Astrocyte of the cerebellum (primary cell): ENCODE results near the gene SKIL.

Experiments
- DNase-seq: peaks from one replicate; pipeline ENCODE4 v3.0.0-alpha.2; 2011; ENCODE audit warnings: low read depth
- H3K4me3 ChIP-seq: 2 replicates; pipeline ENCODE4 v1.5.1; 2011; ENCODE audit warnings: mild to moderate bottlenecking, low read depth, low read length, moderate library complexity
- in situ Hi-C: cut with HindIII; loops from 2 replicates; pipeline ENCODE4 v1.10.0; 2017; ENCODE audit warnings: low sequenced_read_pairs
- TF ChIP-seq, protein P1 (sequence below): IDR thresholded peaks from 2 replicates; pipeline ENCODE4 v1.5.1; 2012; ENCODE audit warnings: low read length, low read depth, moderate library complexity, mild to moderate bottlenecking; ENCODE audit errors: missing control alignments

SKIL gene

GRCh38 chr3:170441412-170441811 is 83.9 kb downstream of the SKIL start:
- TF ChIP-seq, protein P1, sequence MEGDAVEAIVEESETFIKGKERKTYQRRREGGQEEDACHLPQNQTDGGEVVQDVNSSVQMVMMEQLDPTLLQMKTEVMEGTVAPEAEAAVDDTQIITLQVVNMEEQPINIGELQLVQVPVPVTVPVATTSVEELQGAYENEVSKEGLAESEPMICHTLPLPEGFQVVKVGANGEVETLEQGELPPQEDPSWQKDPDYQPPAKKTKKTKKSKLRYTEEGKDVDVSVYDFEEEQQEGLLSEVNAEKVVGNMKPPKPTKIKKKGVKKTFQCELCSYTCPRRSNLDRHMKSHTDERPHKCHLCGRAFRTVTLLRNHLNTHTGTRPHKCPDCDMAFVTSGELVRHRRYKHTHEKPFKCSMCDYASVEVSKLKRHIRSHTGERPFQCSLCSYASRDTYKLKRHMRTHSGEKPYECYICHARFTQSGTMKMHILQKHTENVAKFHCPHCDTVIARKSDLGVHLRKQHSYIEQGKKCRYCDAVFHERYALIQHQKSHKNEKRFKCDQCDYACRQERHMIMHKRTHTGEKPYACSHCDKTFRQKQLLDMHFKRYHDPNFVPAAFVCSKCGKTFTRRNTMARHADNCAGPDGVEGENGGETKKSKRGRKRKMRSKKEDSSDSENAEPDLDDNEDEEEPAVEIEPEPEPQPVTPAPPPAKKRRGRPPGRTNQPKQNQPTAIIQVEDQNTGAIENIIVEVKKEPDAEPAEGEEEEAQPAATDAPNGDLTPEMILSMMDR, result no peak
- in situ Hi-C loops, result no loop called here
- DNase-seq, result no peak
- no peak overlapping the region for H3K4me3 ChIP-seq

- no peak for DNase-seq
- H3K4me3 ChIP-seq, result no peak overlapping the region
- in situ Hi-C loops, result no loop called here
- TF ChIP-seq, protein P1, result no peak
These were observed 85.4 kb downstream of the SKIL start for GRCh38 chr3:170442947-170443346.

- no peak for DNase-seq
- H3K4me3 ChIP-seq, result no peak overlapping the region
- in situ Hi-C loops, result no loop called here
- TF ChIP-seq, protein P1, result no peak
These were observed 85.9 kb downstream of the SKIL start for GRCh38 chr3:170443457-170443856.
